IMR-90 (cell line): Measurements from ENCODE around the gene SIX2. TPM values are rescaled to one million over a fixed set of nuclear protein-coding genes. Genes with fewer than 3 reads are reported as not detected.
A peak's percentile ranks its signal among the peaks of the same experiment; 100 is the strongest.

Source experiments
- ATAC-seq: fragments of 200-7000 bp; cut with Tn5 transposase; 2 replicates; pipeline ENCODE4 v1.9.1; 2020; ENCODE audit warnings: low read depth, mild to moderate bottlenecking, moderate library complexity
- BruUV-seq: library from RNA; stranded (reverse); fragments of 400-500 nt; replicated peaks from 2 replicates; lab custom pipeline; 2021; lab: Mats Ljungman, UMichigan
- CTCF ChIA-PET: fragments of 300-600 bp; formaldehyde crosslinking; extraction: SDS; loops from one replicate; lab custom pipeline; 2021; ENCODE audit warnings: antibody characterized with exemption; lab: Yijun Ruan, JAX
- POLR2A ChIA-PET: fragments of 300-600 bp; sonication (Branson Sonifier 250); formaldehyde crosslinking; loops from one replicate; lab custom pipeline; 2022; ENCODE audit warnings: antibody characterized with exemption; ENCODE audit not compliant: unreplicated experiment; lab: Charles Lee
- DNase-seq: peaks from one replicate; pipeline ENCODE4 v3.0.0; 2013
- H2AFZ ChIP-seq: replicated peaks from 2 replicates; pipeline ENCODE3; 2013; ENCODE audit warnings: low read length, mild to moderate bottlenecking; ENCODE audit not compliant: poor library complexity
- H2AK5ac ChIP-seq: 2 replicates; pipeline ENCODE4 v1.6.1; 2013; ENCODE audit warnings: low read depth, low read length, inconsistent platforms
- H2AK9ac ChIP-seq: replicated peaks from 2 replicates; pipeline ENCODE3; 2013; ENCODE audit warnings: mild to moderate bottlenecking, low read depth, low read length, moderate library complexity; ENCODE audit not compliant: poor library complexity
- H2BK120ac ChIP-seq: 2 replicates; pipeline ENCODE4 v1.6.1; 2013; ENCODE audit warnings: low read depth, low read length, inconsistent platforms
- H2BK15ac ChIP-seq: 3 replicates; pipeline ENCODE4 v1.6.1; 2013; ENCODE audit warnings: low read depth, low read length, inconsistent platforms
- H2BK20ac ChIP-seq: 2 replicates; pipeline ENCODE4 v1.6.1; 2013; ENCODE audit warnings: low read depth, mild to moderate bottlenecking, inconsistent platforms, low read length, moderate library complexity
- H2BK5ac ChIP-seq: 2 replicates; pipeline ENCODE4 v1.6.1; 2013; ENCODE audit warnings: mild to moderate bottlenecking, low read depth, low read length, inconsistent platforms; ENCODE audit not compliant: poor library complexity, severe bottlenecking
- H3K14ac ChIP-seq: replicated peaks from 2 replicates; pipeline ENCODE4 v1.6.1; 2013; ENCODE audit warnings: low read depth, low read length, inconsistent platforms
- H3K18ac ChIP-seq: 2 replicates; pipeline ENCODE4 v1.6.1; 2013; ENCODE audit warnings: low read depth, low read length, control low read depth
- H3K23ac ChIP-seq: 2 replicates; pipeline ENCODE4 v1.6.1; 2013; ENCODE audit warnings: low read depth, low read length, inconsistent platforms
- H3K27ac ChIP-seq: 2 replicates; pipeline ENCODE4 v1.5.1; 2013; ENCODE audit warnings: mild to moderate bottlenecking, control low read depth, low read length; ENCODE audit not compliant: insufficient read depth
- H3K27me3 ChIP-seq: 2 replicates; pipeline ENCODE4 v1.6.1; 2013; ENCODE audit warnings: low read length; ENCODE audit not compliant: control insufficient read depth, insufficient read depth
- H3K36me3 ChIP-seq: 2 replicates; pipeline ENCODE4 v1.6.1; 2013; ENCODE audit warnings: low read length, mixed read lengths; ENCODE audit not compliant: control insufficient read depth, insufficient read depth
- H3K4ac ChIP-seq: 2 replicates; pipeline ENCODE4 v1.6.1; 2013; ENCODE audit warnings: low read depth, low read length, inconsistent platforms
- H3K4me1 ChIP-seq: 2 replicates; pipeline ENCODE4 v1.6.1; 2013; ENCODE audit warnings: low read length, mixed read lengths; ENCODE audit not compliant: control insufficient read depth, insufficient read depth
- H3K4me2 ChIP-seq: 2 replicates; pipeline ENCODE4 v1.6.1; 2013; ENCODE audit warnings: low read depth, mild to moderate bottlenecking, control low read depth, low read length, moderate library complexity
- H3K4me3 ChIP-seq: 2 replicates; pipeline ENCODE4 v1.5.1; 2013; ENCODE audit warnings: low read depth, mild to moderate bottlenecking, control low read depth, low read length, moderate library complexity; ENCODE audit not compliant: insufficient read depth
- H3K56ac ChIP-seq: 2 replicates; pipeline ENCODE4 v1.6.1; 2013; ENCODE audit warnings: low read length, inconsistent platforms; ENCODE audit not compliant: insufficient read depth; ENCODE audit errors: extremely low read depth
- H3K79me1 ChIP-seq, 2 experiments: 2 replicates each; pipeline ENCODE4 v1.6.1; 2013; ENCODE audit warnings: low read length in 2 of 2, inconsistent platforms in 1 of 2, low read depth in 1 of 2
- H3K9ac ChIP-seq: 2 replicates; pipeline ENCODE4 v1.6.1; 2013; ENCODE audit warnings: low read depth, low read length, control low read depth
- H3K9me1 ChIP-seq: 2 replicates; pipeline ENCODE4 v1.6.1; 2013; ENCODE audit warnings: low read length, inconsistent platforms; ENCODE audit not compliant: insufficient read depth
- H3K9me3 ChIP-seq: 2 replicates; pipeline ENCODE4 v1.6.1; 2013; ENCODE audit warnings: low read length; ENCODE audit not compliant: control insufficient read depth, insufficient read depth
- H4K20me1 ChIP-seq: 2 replicates; pipeline ENCODE4 v1.6.1; 2013; ENCODE audit warnings: low read length, inconsistent platforms; ENCODE audit not compliant: insufficient read depth
- H4K5ac ChIP-seq: 2 replicates; pipeline ENCODE4 v1.6.1; 2013; ENCODE audit warnings: mild to moderate bottlenecking, low read depth, low read length, control low read depth
- H4K8ac ChIP-seq, 2 experiments: 2 replicates each; pipeline ENCODE4 v1.6.1; 2013; ENCODE audit warnings: low read depth in 2 of 2, low read length in 2 of 2, control low read depth in 1 of 2, inconsistent platforms in 1 of 2
- H4K91ac ChIP-seq: 2 replicates; pipeline ENCODE4 v1.6.1; 2013; ENCODE audit warnings: low read depth, low read length, inconsistent platforms; ENCODE audit not compliant: insufficient read depth
- BHLHE40 ChIP-seq: fragments of 150-350 bp; IDR thresholded peaks from 2 replicates; pipeline ENCODE4 v1.6.1; 2016; ENCODE audit warnings: mild to moderate bottlenecking, low read depth, low read length
- MAFK ChIP-seq: IDR thresholded peaks from 2 replicates; pipeline ENCODE4 v1.6.1; 2012; ENCODE audit warnings: low read depth, low read length, improper control_type of control experiment
- USF2 ChIP-seq: fragments of 150-350 bp; IDR thresholded peaks from 2 replicates; pipeline ENCODE4 v1.6.1; 2017; ENCODE audit warnings: mild to moderate bottlenecking, antibody characterized with exemption, low read length, low read depth
- WGBS, 2 experiments: methylation state at CpG; one replicate each; pipeline versions ENCODE4 v1.1.5 to v1.1.7; 2013; ENCODE audit warnings: missing lambda C conversion rate in 2 of 2; ENCODE audit not compliant: insufficient read length in 1 of 2; ENCODE audit errors: extremely low coverage in 2 of 2; 5-methylcytosine and 5-hydroxymethylcytosine counted together
- dilution Hi-C: fragments of 300-500 bp; cut with HindIII; formaldehyde crosslinking; loops from one replicate; pipeline ENCODE4 v1.14.3; 2018; ENCODE audit warnings: low sequenced_read_pairs; ENCODE audit not compliant: unreplicated experiment
- in situ Hi-C: fragments of 300-500 bp; cut with MboI; formaldehyde crosslinking; loops from 3 replicates; pipeline ENCODE4 v1.14.3; 2019; ENCODE audit warnings: low sequenced_read_pairs, inconsistent platforms, mixed read lengths
- intact Hi-C: fragments of 100-400 bp; cut with micrococcal nuclease; formaldehyde crosslinking; loops from 2 replicates; pipeline ENCODE4 v1.10.0; 2022
- polyA plus RNA-seq, 3 experiments: library from polyadenylated mRNA; depleted of rRNA; stranded (reverse); fragments of >200 nt; gene quantifications; 2 replicates each; pipeline ENCODE4 v1.2.3, GENCODE V29; 2012; ENCODE audit warnings: low replicate concordance in 1 of 3
- total RNA-seq: library from RNA; depleted of rRNA; stranded (reverse); fragments of >200 nt; gene quantifications from 2 replicates; pipeline ENCODE4 v1.2.3, GENCODE V29; 2012

Gene SIX2
- total and polyA plus RNA-seq, 2 of the 4 experiments (the other 2 are of a cell fraction): not detected

GRCh38 chr2:45000341-45000901 lies 8.8 kb downstream of the SIX2 start:
- H3K9me1 ChIP-seq: 0 out of 2 replicates have a peak, but pooled peaks cover 2% of the 10 kb centered on the region
- H4K20me1 ChIP-seq: no peaks in the 10 kb centered on the region; the same call in 1 of the 2 replicates
- H3K27me3 ChIP-seq: peaks cover 87% of the 10 kb centered on the region
- intact Hi-C loops: no loop called here
- H3K36me3 ChIP-seq: no peaks in the 10 kb centered on the region
- H2BK120ac ChIP-seq: no peak overlapping the region
- no peak overlapping the region for H2AK9ac ChIP-seq
- no peak overlapping the region for H4K5ac ChIP-seq
- ChIA-PET POLR2A (no interaction called here), CTCF (no interaction called here)
- no peak overlapping the region for H3K27ac ChIP-seq
- no peak overlapping the region for H3K9ac ChIP-seq
- H2BK20ac ChIP-seq: no peak overlapping the region
- no peaks in the 10 kb centered on the region for H3K79me1 ChIP-seq
- no peak overlapping the region for H3K4me2 ChIP-seq
- no peak overlapping the region for H4K8ac ChIP-seq
- in situ Hi-C loops: no loop called here
- no peak overlapping the region for H3K4me3 ChIP-seq
- DNase-seq (no peak), ATAC-seq (no peak)
- no peak overlapping the region for H3K18ac ChIP-seq
- H3K9me3 ChIP-seq: peaks cover 8% of the 10 kb centered on the region
- H2AFZ ChIP-seq: peak overlapping the region; percentile 81
- no peak overlapping the region for H2BK15ac ChIP-seq
- H3K4ac ChIP-seq: no peak overlapping the region
- H2BK5ac ChIP-seq: no peak overlapping the region
- no TSS peak for BruUV-seq
- no peak for TF ChIP-seq BHLHE40
- TF ChIP-seq MAFK: no peak
- no peak for TF ChIP-seq USF2
- H3K23ac ChIP-seq: no peak overlapping the region
- H3K14ac ChIP-seq: no peak overlapping the region
- no peak overlapping the region for H4K91ac ChIP-seq
- H3K56ac ChIP-seq: no peak overlapping the region
- dilution Hi-C loops: no loop called here
- WGBS, 2 experiments: 16% methylated on average over 10 of the region's 36 CpGs; no CpG with 5 or more reads in 1 of the 2 experiments
- no peak overlapping the region for H2AK5ac ChIP-seq
- no peaks in the 10 kb centered on the region for H3K4me1 ChIP-seq
